ENCODE results near the gene CARMIL1. TPM values are rescaled to one million over a fixed set of nuclear protein-coding genes. Genes with fewer than 3 reads are reported as not detected.

The CARMIL1 gene
- total RNA-seq, 1 donor from 2014 or later: 1.7 TPM

DNA sequence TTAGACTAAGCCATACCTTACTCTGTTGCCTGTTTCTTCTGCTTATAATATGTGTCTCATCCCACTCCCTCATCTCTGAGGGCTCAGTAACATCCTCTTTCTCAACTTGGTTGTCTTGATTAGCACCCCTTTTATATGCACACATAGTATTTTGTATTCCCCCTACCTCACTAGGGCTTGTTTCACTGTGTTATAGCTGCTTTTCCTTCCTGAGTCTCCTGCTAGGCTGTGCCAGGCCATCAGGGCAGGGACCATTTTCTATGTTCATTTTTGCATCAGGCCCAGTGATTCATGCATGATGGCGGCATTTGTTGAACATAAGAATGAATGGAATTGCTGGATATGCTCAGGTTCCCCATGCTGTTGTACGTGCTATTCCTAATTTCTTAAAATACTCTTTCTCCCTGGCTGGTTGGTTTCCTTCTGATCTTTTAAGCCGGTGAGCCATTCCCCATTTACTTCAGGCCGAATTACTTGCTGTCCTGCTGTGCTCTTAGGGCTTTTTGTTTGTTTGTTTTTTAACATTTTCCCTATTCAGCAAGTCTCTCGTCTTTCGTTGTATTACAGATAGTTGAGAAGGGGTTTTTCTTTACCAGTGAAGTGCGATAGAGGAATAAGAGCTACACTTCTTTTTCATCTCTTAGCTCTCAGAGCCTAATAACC, 183.2 kb downstream of the CARMIL1 start:
- Mint-ChIP-seq H3K4me1 (ENCODE audit: low read depth) (no peaks in the 10 kb centered on the region), H3K36me3 (ENCODE audit: low read depth) (peaks cover 2% of the 10 kb centered on the region), H3K9me3 (no peaks in the 10 kb centered on the region), H3K4me3 (no peak overlapping the region), H3K27me3 (ENCODE audit: insufficient read depth) (no peaks in the 10 kb centered on the region), H3K27ac (no peak overlapping the region)
- intact Hi-C loops (cut with micrococcal nuclease): no loop called here
- no peak for DNase-seq (ENCODE audit: low spot score)

DNA sequence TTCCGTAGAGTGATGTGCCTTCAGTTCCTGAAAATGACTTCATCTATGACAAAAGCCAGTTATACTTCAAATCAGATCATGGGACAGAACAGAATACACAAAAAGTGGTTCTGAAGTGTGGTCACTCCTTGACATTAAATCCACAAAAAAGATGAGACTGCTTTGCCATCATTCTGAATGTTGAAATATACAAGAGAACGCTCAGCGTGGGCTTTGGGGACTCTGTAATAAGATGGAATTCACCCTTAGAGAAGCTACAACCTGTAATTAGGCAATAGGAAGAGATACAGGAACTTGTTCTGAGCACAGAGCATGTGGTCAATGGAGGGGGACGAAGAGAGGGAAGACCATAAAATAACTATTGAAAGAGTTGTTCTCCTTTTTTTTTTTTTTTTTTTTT, 184.3 kb downstream of the CARMIL1 start:
- Mint-ChIP-seq H3K27ac (no peak overlapping the region), H3K4me1 (ENCODE audit: low read depth) (no peaks in the 10 kb centered on the region), H3K4me3 (no peak overlapping the region), H3K27me3 (ENCODE audit: insufficient read depth) (no peaks in the 10 kb centered on the region), H3K9me3 (no peaks in the 10 kb centered on the region), H3K36me3 (ENCODE audit: low read depth) (peaks cover 2% of the 10 kb centered on the region)
- intact Hi-C loops (cut with micrococcal nuclease): no loop called here
- no peak for DNase-seq (ENCODE audit: low spot score)

DNA sequence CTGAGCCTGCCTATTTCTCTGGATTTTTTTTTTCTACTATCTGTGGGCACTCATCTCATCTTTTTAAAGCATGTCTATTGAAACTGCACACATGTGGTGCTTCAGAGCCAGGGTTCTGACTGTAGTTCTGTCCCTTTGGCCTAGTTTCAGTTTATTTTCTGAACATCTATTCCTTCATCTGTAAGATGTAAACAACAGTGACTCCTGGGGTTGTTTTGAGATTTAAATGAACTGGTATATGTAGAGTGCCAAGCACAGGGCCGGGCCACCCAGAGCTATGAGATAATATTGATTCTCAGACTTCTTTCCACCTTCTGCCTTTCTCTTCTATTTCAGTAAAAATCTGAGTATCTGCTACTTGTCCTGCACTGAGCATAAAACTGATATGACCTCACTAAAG, 185.1 kb downstream of the CARMIL1 start:
- peaks cover 2% of the 10 kb centered on the region for H3K36me3 Mint-ChIP-seq (ENCODE audit: low read depth)
- intact Hi-C loops (cut with micrococcal nuclease): no loop called here
- H3K27me3 Mint-ChIP-seq (ENCODE audit: insufficient read depth): no peaks in the 10 kb centered on the region
- no peaks in the 10 kb centered on the region for H3K4me1 Mint-ChIP-seq (ENCODE audit: low read depth)
- H3K27ac Mint-ChIP-seq: no peak overlapping the region
- H3K4me3 Mint-ChIP-seq: no peak overlapping the region
- no peaks in the 10 kb centered on the region for H3K9me3 Mint-ChIP-seq
- DNase-seq (ENCODE audit: low spot score): no peak

DNA sequence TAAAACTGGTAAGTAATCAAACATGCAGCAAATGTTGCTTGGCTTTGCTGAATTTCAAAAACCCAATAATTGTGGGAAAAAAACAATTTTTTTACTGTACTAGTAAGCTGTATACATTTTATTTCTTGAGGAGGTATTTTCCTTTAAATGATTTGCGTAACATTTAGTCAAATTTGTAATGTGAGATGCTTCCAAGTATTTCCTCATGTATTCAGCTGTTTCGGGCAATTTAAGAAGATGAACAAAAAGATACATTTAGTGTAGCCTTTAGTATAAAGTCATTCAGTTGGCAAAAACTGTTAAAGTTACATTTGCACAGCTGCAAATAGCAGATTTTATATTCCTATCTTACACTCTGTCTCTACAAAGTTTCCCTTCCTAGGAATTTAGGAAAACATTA, 186.8 kb downstream of the CARMIL1 start:
- Mint-ChIP-seq H3K27me3 (ENCODE audit: insufficient read depth) (no peaks in the 10 kb centered on the region), H3K27ac (no peak overlapping the region), H3K9me3 (no peaks in the 10 kb centered on the region), H3K4me3 (no peak overlapping the region), H3K36me3 (ENCODE audit: low read depth) (peaks cover 2% of the 10 kb centered on the region), H3K4me1 (ENCODE audit: low read depth) (no peaks in the 10 kb centered on the region)
- intact Hi-C loops (cut with micrococcal nuclease): no loop called here
- no peak for DNase-seq (ENCODE audit: low spot score)

DNA sequence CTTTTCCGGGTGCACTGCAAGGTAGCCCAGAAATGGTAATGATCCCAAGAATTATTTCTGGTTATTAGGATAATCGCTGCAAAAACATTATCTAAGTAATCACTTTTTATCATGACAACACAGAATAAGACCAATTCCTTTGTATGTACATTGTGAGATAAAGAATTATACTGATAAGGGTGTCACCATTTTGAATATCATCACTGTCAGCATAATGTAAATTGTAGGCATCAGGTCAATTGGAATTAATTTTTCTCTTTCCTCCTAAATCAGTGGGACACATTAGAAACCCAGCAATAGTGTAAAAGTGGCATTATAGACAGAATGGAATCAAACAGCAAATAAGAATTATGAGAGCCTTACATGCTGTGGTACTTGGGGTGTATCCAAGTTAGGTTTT, 189.7 kb downstream of the CARMIL1 start:
- no peaks in the 10 kb centered on the region for H3K4me1 Mint-ChIP-seq (ENCODE audit: low read depth)
- no peaks in the 10 kb centered on the region for H3K36me3 Mint-ChIP-seq (ENCODE audit: low read depth)
- no peaks in the 10 kb centered on the region for H3K9me3 Mint-ChIP-seq
- H3K4me3 Mint-ChIP-seq: no peak overlapping the region
- no peak overlapping the region for H3K27ac Mint-ChIP-seq
- no peaks in the 10 kb centered on the region for H3K27me3 Mint-ChIP-seq (ENCODE audit: insufficient read depth)
- intact Hi-C loops (cut with micrococcal nuclease): no loop called here
- DNase-seq (ENCODE audit: low spot score): no peak

DNA sequence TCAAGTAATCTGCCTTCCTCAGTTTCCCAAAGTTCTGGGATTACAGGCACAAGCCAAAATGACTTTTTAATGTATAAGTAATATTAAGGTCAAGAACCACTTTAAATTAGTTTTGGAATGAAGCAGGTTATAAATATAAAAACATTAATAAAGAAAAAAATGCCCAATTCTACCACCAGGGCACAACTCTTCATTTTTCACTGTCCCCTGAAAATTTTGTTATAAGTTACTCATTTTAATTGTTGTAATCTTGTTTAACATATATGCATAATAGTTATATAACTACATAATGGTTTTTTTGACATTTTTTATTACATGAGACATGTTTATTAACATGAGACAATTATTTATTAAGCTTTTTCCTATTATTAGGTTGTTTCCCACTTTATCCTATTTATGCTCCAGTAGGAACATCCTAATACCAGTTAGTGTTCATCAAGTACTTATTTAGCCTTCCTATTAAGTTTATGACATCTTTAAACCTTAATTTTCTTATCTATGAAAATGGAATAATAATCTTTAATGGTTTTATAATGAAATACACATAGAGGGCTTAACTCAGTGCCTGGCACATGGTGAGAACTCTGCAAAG, 190.7 kb downstream of the CARMIL1 start:
- Mint-ChIP-seq H3K36me3 (ENCODE audit: low read depth) (no peaks in the 10 kb centered on the region), H3K27ac (no peak overlapping the region), H3K27me3 (ENCODE audit: insufficient read depth) (no peaks in the 10 kb centered on the region), H3K9me3 (no peaks in the 10 kb centered on the region), H3K4me1 (ENCODE audit: low read depth) (no peaks in the 10 kb centered on the region), H3K4me3 (no peak overlapping the region)
- intact Hi-C loops (cut with micrococcal nuclease): no loop called here
- no peak for DNase-seq (ENCODE audit: low spot score)

DNA sequence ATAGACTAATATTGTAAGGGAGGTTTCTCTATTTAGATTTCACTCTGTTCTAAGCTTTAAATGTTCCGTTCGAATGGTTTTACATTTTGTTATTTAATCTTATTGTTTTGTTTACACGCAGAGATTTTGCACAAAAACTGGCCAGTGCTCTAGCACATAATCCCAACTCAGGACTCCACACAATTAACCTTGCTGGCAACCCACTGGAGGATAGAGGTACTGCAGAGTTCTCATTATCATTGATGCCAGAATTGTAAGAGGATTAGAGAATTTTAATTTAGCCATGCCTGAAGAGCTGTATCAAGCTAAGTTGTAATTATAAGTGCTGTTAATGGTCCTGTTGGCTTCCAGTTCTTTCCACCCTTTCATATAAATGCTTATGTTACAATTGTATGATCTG, 193.1 kb downstream of the CARMIL1 start:
- Mint-ChIP-seq H3K27ac (no peak overlapping the region), H3K36me3 (ENCODE audit: low read depth) (no peaks in the 10 kb centered on the region), H3K9me3 (no peaks in the 10 kb centered on the region), H3K27me3 (ENCODE audit: insufficient read depth) (no peaks in the 10 kb centered on the region), H3K4me3 (no peak overlapping the region), H3K4me1 (ENCODE audit: low read depth) (no peaks in the 10 kb centered on the region)
- DNase-seq (ENCODE audit: low spot score): no peak
- intact Hi-C loops (cut with micrococcal nuclease): no loop called here

DNA sequence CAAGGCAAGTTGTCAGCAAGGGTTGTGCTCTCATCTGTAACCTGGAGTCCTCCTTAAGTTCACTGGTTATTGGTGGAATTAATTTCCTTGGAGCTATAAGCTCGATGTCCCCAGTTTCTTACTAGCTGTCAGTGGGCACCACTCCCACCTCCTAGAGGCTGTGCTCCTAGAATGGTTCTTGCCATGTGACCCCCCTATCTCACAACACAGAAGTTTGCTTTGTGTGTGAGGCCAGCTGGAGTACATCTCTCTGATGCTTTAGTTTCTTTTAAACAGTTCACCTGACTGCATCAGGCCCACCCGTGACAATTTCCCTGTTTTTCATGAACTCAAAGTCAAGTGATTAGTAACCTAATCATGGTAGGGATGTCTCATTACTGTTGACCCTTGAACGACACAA, 193.7 kb downstream of the CARMIL1 start:
- no peaks in the 10 kb centered on the region for H3K27me3 Mint-ChIP-seq (ENCODE audit: insufficient read depth)

DNA sequence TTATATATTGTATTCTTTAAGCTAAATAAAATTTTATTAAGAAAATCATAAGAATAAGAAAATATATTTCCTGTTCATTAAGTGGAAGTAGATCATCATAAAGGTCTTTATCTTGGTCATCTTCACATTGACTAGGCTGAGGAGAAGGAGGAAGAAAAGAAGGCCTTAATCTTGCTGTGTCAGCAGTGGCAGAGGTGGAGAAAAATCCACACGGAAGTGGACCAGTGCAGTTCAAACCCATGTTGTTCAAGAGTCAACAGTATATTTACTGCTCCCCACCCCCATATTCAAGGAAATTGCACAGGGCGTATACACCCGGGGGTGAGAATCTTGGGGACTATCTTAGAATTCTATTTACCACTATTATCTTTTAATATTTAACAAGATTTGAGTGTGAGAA, 194.3 kb downstream of the CARMIL1 start:
- Mint-ChIP-seq H3K36me3 (ENCODE audit: low read depth) (no peaks in the 10 kb centered on the region), H3K27me3 (ENCODE audit: insufficient read depth) (no peaks in the 10 kb centered on the region), H3K9me3 (no peaks in the 10 kb centered on the region), H3K4me3 (no peak overlapping the region), H3K4me1 (ENCODE audit: low read depth) (no peaks in the 10 kb centered on the region), H3K27ac (no peak overlapping the region)
- DNase-seq (ENCODE audit: low spot score): no peak
- intact Hi-C loops (cut with micrococcal nuclease): no loop called here

More for the DNA sequence above, 193.7 kb downstream of the CARMIL1 start:
- DNase-seq (ENCODE audit: low spot score): no peak
- no peaks in the 10 kb centered on the region for H3K36me3 Mint-ChIP-seq (ENCODE audit: low read depth)
- H3K4me1 Mint-ChIP-seq (ENCODE audit: low read depth): no peaks in the 10 kb centered on the region
- intact Hi-C loops (cut with micrococcal nuclease): no loop called here
- no peak overlapping the region for H3K27ac Mint-ChIP-seq
- no peak overlapping the region for H3K4me3 Mint-ChIP-seq
- H3K9me3 Mint-ChIP-seq: no peaks in the 10 kb centered on the region

DNA sequence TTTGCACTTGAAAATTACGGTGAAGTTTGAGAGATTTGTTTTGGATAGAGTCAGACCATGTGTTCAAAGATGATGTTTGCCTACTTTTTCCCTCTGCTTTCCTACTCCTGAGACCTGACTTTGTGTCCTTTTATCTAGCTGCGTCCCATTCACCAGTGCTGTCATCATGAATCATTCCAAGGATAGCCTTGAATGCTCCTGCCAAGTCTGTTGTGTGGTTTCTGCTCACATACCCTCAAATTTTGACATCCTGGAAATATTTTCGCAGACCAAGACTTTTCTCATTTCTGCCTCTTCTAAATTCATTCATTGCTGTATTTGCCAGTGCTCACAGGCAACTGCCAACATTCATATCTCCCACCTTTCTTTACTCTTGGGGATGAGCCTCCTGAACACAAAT, 197.0 kb downstream of the CARMIL1 start:
- Mint-ChIP-seq H3K27ac (no peak overlapping the region), H3K9me3 (no peaks in the 10 kb centered on the region), H3K27me3 (ENCODE audit: insufficient read depth) (no peaks in the 10 kb centered on the region), H3K4me3 (no peak overlapping the region), H3K4me1 (ENCODE audit: low read depth) (no peaks in the 10 kb centered on the region), H3K36me3 (ENCODE audit: low read depth) (no peaks in the 10 kb centered on the region)
- no peak for DNase-seq (ENCODE audit: low spot score)
- intact Hi-C loops (cut with micrococcal nuclease): no loop called here

DNA sequence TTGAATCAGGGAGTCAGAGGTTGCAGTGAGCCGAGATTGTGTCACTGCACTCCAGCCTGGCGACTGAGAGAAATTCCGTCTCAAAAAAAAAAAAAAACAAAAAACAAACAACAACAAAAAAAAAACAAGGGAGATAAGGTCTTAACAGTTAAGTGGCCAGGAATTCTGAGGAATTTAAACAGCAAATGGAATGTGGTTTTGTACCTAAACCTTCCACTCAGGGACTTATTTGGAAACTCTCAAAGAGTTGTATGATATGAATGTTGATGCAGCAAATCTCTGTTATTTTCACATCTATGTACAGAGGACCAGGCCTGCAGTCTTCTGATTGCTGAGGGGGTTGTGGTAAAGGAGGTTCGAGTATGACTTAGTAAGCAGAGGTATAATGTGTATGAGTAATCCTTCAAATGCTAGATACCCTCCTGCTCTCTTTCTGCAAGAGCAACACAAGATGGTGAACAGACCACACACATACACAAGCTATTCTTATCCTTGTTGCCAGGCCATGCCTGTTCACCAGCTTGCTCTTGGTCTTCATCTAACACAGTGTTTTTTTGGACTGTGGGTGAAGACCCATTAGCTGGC, 197.9 kb downstream of the CARMIL1 start:
- intact Hi-C loops (cut with micrococcal nuclease): no loop called here
- H3K36me3 Mint-ChIP-seq (ENCODE audit: low read depth): no peaks in the 10 kb centered on the region
- H3K27me3 Mint-ChIP-seq (ENCODE audit: insufficient read depth): no peaks in the 10 kb centered on the region
- H3K4me3 Mint-ChIP-seq: no peak overlapping the region
- no peak for DNase-seq (ENCODE audit: low spot score)
- no peak overlapping the region for H3K27ac Mint-ChIP-seq
- no peaks in the 10 kb centered on the region for H3K4me1 Mint-ChIP-seq (ENCODE audit: low read depth)
- no peaks in the 10 kb centered on the region for H3K9me3 Mint-ChIP-seq

DNA sequence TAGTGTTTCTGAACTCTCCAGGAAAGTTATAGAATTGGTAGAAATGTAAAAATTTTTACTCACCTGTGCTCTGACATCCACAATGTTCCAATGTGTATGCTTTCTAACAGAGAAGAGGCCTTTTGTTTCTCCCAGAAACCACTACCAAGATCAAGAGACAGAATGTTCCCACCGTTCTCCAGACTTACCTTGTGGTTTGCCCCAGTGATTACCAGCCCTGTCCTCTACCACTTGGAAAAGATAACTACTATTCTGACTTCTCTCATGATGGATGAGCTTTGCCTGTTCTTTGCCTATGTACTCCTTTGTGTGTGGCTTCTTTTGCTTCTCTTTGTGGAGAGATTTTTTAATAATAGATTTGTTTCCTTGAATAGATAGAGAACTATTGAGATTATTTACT, 199.8 kb downstream of the CARMIL1 start:
- DNase-seq (ENCODE audit: low spot score): no peak
- intact Hi-C loops (cut with micrococcal nuclease): no loop called here
- Mint-ChIP-seq H3K4me1 (ENCODE audit: low read depth) (no peaks in the 10 kb centered on the region), H3K9me3 (no peaks in the 10 kb centered on the region), H3K36me3 (ENCODE audit: low read depth) (no peaks in the 10 kb centered on the region), H3K4me3 (no peak overlapping the region), H3K27ac (no peak overlapping the region), H3K27me3 (ENCODE audit: insufficient read depth) (no peaks in the 10 kb centered on the region)

DNA sequence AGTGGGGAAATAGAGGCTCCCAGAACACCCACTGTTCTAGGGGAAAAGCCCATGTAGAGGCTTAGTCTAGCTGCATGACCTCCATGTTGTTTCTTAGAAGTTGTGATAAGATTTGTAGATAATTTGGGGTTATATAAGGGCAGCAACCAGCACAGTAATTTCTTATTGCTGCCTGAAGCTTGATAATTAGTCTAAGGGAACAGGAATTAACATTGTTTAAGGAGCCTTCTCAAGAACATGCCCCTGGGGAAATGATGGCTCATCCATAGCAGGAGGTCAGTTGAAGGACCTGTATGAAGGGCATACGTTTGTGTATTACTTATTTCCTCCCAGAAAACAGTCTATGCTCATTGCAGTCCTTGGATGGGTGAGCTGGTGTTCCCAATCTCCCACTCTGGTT, 202.1 kb downstream of the CARMIL1 start:
- no peaks in the 10 kb centered on the region for H3K36me3 Mint-ChIP-seq (ENCODE audit: low read depth)

More for the DNA sequence above, 202.1 kb downstream of the CARMIL1 start:
- H3K27ac Mint-ChIP-seq: no peak overlapping the region
- no peak overlapping the region for H3K4me3 Mint-ChIP-seq
- no peaks in the 10 kb centered on the region for H3K9me3 Mint-ChIP-seq
- no peaks in the 10 kb centered on the region for H3K4me1 Mint-ChIP-seq (ENCODE audit: low read depth)
- no peak for DNase-seq (ENCODE audit: low spot score)
- intact Hi-C loops (cut with micrococcal nuclease): no loop called here
- no peaks in the 10 kb centered on the region for H3K27me3 Mint-ChIP-seq (ENCODE audit: insufficient read depth)

All from activated T-helper 1 cell treated with anti-CD3 and anti-CD28 coated beads, Interleukin-12 subunit alpha, Interleukin-12 subunit beta, Interleukin-2, Interleukin-4 antibody, amounts not matched to agents 30 ng/mL and 10 ng/mL and 1 ng/mL, durations not matched to agents 14 hours and 24 hours and 36 hours (primary cell).